Measurements from ENCODE around the gene NCKAP5. TPM values are rescaled to one million over a fixed set of nuclear protein-coding genes. Genes with fewer than 3 reads are reported as not detected.

NCKAP5 gene
- total RNA-seq, 1 donor from 2014 or later, result 18.4 TPM

DNA sequence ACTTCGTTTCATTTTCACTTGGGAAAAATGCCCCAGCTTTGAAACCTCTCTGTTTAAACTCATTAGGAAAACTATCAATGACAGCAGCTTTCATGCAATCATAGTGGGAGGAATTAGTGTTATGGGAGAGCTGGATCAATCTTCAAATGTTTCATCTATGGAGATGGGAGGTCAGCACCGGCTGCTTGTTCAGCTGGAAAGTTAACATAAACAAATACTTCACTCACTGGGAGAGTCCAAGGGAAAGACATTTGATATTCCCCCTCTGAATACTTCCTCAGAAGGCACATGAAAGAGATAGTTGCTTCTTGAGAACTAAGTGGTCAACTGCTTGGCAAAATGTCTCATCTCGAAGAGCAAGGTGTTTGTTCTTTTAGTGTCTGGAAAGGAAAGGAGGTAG is 905.5 kb downstream of the NCKAP5 start:
- DNase-seq, result peak; percentile 56

- no peak for DNase-seq
Observed at GRCh38 chr2:132659331-132659730, 908.9 kb downstream of the NCKAP5 start.

DNA sequence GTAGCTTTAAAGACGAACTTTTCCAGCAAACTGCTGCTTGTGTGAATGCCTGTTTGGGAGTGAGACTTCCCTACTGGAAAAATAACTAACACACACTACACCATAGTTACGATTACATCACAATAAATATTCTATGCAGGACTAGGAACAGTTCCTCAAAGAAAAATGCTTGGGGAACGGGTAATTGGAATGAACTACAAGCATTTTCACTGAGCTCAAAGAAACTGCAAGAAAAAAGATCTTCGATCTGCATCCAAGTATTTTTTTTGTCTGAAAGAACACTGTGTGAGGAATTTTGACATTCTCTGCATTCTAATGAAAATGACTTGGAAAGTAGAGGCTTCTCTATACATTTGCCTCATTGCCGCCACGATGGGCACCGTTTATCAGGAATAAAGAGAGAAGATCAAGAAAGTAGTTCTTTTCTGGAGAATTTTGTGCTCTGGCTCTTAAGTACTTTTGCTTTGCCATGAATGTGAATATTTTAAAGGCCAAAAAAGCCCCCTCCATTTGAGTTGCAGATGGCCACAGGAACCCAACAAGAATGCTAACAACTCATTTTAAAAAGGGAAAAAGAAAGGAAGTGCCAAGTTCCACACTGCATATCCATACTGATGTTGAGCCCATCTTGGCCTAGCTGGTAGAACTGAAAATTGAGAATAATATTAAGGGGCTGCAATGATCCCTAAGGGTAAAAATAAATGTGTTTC is 911.8 kb downstream of the NCKAP5 start:
- DNase-seq, result peak; percentile 55

GRCh38 chr2:132654968-132655367 is 913.3 kb downstream of the NCKAP5 start:
- DNase-seq, result no peak

- no peak for DNase-seq
Observed at GRCh38 chr2:132654335-132654734, 913.9 kb downstream of the NCKAP5 start.

- no peak for DNase-seq
Observed at GRCh38 chr2:132652474-132652873, 915.8 kb downstream of the NCKAP5 start.

DNA sequence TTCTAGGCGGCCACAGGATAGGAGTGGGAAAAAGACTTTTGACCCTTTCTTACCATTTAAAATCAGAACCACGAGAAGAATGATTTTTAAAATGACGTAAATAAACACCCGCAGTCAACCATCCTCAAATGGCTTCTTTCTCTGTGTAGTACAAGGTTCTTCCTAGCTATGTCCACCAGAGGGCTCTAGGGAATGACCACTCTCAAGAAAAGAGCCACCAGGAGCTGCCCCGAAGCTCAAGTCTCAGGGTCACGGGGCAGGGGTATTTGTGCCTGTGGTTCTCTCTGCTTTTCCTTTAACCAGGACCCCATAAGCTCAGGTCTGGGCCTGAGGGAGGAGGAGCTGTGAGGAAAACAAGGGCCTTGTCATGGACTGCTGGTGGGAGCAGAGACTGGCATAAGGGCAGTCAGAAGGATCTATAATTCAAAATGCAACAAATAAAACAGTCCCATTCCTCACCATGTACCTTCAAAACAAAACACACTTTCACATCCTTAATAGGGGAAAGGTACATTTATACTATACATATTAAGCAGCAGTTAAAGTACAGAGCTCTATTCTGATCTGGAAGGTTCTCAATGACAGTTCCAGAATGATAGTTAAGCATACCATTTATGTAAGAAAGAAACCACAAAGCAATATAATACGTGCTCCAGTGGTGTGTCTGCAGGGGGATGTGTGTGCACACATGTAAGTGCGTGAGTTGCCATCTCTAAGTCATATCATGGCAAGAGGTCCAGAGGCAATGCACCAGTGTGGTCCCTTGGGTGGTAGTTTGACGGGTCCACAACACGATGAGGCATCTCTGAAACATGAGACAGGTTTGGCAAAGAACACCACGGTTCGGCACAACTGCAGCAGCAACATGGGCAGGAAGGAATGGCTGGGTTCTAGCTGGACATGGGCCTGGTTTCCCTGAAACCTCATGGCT is 916.9 kb downstream of the NCKAP5 start:
- DNase-seq, result no peak

- DNase-seq, result no peak
Observed at GRCh38 chr2:132646540-132647108, 921.6 kb downstream of the NCKAP5 start.

- DNase-seq, result no peak
Observed at GRCh38 chr2:132645722-132646539, 922.3 kb downstream of the NCKAP5 start.

GRCh38 chr2:132645176-132645575 is 923.1 kb downstream of the NCKAP5 start:
- DNase-seq, result no peak

DNA sequence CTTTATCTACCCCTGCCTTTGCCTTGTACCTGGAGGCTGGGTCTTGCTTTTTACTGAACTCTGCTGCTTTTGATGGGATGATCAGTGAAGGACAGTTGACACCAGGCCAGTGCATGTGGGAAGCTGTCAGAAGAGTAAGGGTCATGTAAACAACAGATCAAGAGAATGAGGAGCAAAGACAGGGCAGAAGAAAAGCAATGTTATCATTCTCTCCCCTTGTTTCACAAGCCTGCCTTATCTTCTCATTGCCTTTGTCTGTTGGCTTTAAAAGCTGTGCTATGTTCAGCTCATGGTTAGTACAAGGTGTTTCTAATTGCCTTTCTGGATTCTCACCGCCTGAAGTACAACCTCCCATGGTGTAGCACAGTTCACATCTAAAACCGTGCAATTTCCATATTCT is 925.8 kb downstream of the NCKAP5 start:
- no peak for DNase-seq

- no peak for DNase-seq
Observed at GRCh38 chr2:132641819-132642218, 926.4 kb downstream of the NCKAP5 start.

DNA sequence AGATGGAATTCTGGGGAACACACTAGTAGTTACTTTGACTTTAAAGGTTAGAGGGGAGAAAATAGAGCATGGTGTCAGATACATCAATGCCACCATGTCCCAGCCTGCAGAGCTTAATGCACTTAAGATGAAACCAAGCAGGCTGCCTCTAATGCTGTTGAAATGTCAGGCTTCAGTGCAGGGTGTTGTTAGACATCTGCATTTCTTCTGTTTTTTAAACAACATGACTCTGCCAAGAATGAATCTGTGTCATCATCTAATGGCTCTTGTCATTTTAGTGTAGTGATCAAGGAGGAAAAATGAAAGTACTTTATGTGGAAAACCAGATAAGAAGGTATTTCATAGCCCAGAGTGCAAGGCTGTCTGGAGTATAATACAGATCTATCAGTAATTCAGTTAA is 928.1 kb downstream of the NCKAP5 start:
- no peak for DNase-seq

DNA sequence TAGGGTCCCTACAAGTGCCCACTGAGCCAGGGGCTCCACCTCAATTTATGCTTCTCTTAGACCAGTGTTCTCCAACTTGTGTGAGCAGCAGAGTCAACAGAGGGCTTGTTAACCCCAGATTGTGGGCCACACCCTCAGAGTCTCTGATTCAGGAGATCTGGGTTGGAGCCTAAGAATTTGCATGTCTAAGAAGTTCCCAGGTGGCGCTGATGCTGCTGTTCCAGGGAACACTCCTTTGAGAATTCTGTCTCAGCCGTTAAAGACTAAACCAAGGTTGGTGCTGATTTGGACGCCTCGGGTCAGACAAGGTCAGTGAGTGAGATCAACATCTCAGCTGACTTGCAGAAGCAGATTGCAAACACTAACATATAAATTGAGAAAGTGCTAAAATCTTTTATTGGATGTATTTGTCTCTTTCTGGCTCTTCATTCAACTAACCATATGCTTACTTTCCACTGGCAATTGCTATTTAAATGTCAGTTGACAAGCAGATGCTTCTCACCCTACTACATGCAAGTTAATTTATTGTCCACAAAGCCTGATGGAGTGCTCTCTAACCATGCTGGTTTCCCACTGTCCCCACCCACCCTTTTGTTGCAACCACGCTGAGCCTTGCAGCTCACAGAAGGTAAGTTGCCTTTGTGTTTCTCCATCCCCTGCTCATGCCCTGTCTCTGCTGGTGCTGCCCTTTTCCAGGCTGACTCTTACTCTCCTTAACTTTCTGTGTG is 929.8 kb downstream of the NCKAP5 start:
- no peak for DNase-seq

- no peak for DNase-seq
Observed at GRCh38 chr2:132636346-132636745, 931.9 kb downstream of the NCKAP5 start.

- DNase-seq, result no peak
Observed at GRCh38 chr2:132633635-132634034, 934.6 kb downstream of the NCKAP5 start.

GRCh38 chr2:132632000-132632649 is 936.1 kb downstream of the NCKAP5 start:
- DNase-seq, result peak; percentile 47

DNA sequence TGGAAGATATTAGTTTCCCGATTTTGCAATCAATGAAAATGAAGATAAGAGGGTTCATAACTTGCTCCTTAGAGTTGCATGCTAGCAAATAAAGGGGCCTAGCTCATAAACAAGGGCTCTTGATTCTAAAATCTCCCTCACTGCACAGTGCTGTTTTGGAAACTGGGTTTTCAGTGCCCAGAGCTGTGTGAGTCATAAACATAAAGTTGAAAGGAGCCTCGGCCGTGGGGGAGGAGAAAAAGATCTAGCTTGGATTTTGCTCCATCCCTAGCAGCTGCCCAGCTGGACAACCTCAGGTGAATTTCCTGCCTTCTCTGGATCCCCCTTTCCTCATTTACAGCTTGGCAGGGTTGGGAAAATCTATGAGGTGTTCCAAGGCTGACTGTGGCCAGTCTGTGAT is 940.7 kb downstream of the NCKAP5 start:
- DNase-seq, result no peak

DNA sequence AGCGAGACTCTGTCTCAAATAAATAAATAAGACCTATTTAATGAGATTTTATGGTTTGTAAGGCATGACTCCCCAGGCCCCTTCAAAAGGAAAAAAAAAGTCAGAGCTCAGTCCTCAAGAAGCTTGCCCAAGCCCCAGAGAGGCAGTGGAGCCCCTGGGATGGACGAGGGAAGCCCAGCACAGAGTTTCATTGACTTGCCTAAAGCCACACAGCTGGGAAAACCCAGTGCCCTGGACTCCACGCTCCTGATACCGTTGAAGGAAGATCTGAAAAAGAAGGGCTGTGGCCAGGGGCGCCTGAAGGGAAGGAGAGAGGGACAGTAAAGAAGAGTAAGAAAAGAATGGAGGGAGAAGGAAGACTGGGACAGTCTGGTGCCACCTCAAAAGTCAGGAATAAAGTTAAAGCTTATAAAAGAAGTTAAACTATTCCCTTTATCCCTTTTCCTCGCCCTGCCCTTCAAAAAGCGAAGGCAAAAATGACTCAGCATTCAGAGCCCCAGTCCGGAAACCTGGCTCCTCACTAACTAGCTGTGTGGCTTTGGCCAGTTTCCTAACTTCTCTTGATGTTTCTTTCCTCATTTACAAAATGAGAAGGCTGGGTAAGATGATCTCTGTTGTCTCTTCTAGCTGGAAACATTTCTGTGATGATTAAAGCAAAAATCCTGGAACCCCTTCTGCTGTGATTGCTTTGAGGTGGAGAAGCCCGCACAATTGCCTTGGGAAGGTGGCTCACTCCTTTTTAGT is 945.0 kb downstream of the NCKAP5 start:
- DNase-seq, result peak; percentile 59

All from tongue (tissue), 2 donors.